WTC11 (cell line): ENCODE results near the gene ATG14.
"Not testable (repeated sequence)": the region's sequence is repeated elsewhere in the genome, so short reads cannot be mapped to it uniquely, and the experiment has no call there.

Source experiments
- IRF2 ChIP-seq: sonication (generic); formaldehyde crosslinking; IDR thresholded peaks from 2 replicates; pipeline ENCODE4 v1.8.0; 2022; ENCODE audit warnings: low read depth, missing genetic modification reagents, borderline replicate concordance
- NR2C2 ChIP-seq: sonication (generic); formaldehyde crosslinking; IDR thresholded peaks from 2 replicates; pipeline ENCODE4 v1.8.0; 2022; ENCODE audit warnings: mild to moderate bottlenecking, missing genetic modification reagents
- STAT6 ChIP-seq: sonication (generic); formaldehyde crosslinking; conservative IDR thresholded peaks from 2 replicates; pipeline ENCODE4 v1.8.1; 2023; ENCODE audit warnings: mild to moderate bottlenecking, low read depth, missing genetic modification reagents, moderate library complexity
- TEAD4 ChIP-seq: sonication (generic); formaldehyde crosslinking; IDR thresholded peaks from 2 replicates; pipeline ENCODE4 v1.8.0; 2022; ENCODE audit warnings: mild to moderate bottlenecking, missing genetic modification reagents
- TP53 ChIP-seq: sonication (generic); formaldehyde crosslinking; IDR thresholded peaks from 2 replicates; pipeline ENCODE4 v1.8.1; 2023; ENCODE audit warnings: mild to moderate bottlenecking, missing genetic modification reagents
- ZNF121 ChIP-seq: sonication (generic); formaldehyde crosslinking; IDR thresholded peaks from 2 replicates; pipeline ENCODE4 v1.8.0; 2023; ENCODE audit warnings: missing genetic modification reagents
- ZNF425 ChIP-seq: fragments of 250-450 bp; sonication (Bioruptor Pico); conservative IDR thresholded peaks from 2 replicates; pipeline ENCODE4 v1.9.0; 2021; ENCODE audit warnings: mild to moderate bottlenecking
- TF ChIP-seq, protein P1 (sequence below): fragments of 200-600 bp; IDR thresholded peaks from 2 replicates; pipeline ENCODE4 v1.8.0; 2022; ENCODE audit warnings: antibody characterized with exemption
- TF ChIP-seq, protein P2 (sequence below): sonication (generic); formaldehyde crosslinking; IDR thresholded peaks from 2 replicates; pipeline ENCODE4 v1.8.0; 2023; ENCODE audit warnings: missing genetic modification reagents
- TF ChIP-seq, protein P3 (sequence below): sonication (generic); formaldehyde crosslinking; IDR thresholded peaks from 2 replicates; pipeline ENCODE4 v1.8.1; 2023; ENCODE audit warnings: mild to moderate bottlenecking, moderate library complexity, missing genetic modification reagents
- TF ChIP-seq, protein P4 (sequence below): sonication (generic); formaldehyde crosslinking; IDR thresholded peaks from 2 replicates; pipeline ENCODE4 v1.8.0; 2022; ENCODE audit warnings: mild to moderate bottlenecking, missing genetic modification reagents

DNA sequence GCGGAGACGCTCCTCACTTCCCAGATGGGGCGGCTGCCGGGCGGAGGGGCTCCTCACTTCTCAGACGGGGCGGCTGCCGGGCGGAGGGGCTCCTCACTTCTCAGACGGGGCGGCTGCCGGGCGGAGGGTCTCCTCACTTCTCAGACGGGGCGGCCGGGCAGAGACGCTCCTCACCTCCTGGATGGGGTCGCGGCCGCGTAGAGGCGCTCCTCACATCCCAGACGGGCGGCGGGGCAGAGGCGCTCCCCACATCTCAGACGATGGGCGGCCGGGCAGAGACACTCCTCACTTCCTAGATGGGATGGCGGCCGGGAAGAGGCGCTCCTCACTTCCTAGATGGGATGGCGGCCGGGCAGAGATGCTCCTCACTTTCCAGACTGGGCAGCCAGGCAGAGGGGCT lies 44.8 kb upstream of the ATG14 start:
- TF ChIP-seq, protein P1, sequence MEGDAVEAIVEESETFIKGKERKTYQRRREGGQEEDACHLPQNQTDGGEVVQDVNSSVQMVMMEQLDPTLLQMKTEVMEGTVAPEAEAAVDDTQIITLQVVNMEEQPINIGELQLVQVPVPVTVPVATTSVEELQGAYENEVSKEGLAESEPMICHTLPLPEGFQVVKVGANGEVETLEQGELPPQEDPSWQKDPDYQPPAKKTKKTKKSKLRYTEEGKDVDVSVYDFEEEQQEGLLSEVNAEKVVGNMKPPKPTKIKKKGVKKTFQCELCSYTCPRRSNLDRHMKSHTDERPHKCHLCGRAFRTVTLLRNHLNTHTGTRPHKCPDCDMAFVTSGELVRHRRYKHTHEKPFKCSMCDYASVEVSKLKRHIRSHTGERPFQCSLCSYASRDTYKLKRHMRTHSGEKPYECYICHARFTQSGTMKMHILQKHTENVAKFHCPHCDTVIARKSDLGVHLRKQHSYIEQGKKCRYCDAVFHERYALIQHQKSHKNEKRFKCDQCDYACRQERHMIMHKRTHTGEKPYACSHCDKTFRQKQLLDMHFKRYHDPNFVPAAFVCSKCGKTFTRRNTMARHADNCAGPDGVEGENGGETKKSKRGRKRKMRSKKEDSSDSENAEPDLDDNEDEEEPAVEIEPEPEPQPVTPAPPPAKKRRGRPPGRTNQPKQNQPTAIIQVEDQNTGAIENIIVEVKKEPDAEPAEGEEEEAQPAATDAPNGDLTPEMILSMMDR, result not testable (repeated sequence)
- TF ChIP-seq, protein P2, sequence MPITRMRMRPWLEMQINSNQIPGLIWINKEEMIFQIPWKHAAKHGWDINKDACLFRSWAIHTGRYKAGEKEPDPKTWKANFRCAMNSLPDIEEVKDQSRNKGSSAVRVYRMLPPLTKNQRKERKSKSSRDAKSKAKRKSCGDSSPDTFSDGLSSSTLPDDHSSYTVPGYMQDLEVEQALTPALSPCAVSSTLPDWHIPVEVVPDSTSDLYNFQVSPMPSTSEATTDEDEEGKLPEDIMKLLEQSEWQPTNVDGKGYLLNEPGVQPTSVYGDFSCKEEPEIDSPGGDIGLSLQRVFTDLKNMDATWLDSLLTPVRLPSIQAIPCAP (CRISPR knock-in tag), result not testable (repeated sequence)
- TF ChIP-seq STAT6; NR2C2 (CRISPR knock-in tag); ZNF121 (CRISPR knock-in tag); TP53 (CRISPR knock-in tag); IRF2; ZNF425 (CRISPR knock-in tag); TEAD4 (CRISPR knock-in tag): not testable (repeated sequence)
- TF ChIP-seq, protein P3, sequence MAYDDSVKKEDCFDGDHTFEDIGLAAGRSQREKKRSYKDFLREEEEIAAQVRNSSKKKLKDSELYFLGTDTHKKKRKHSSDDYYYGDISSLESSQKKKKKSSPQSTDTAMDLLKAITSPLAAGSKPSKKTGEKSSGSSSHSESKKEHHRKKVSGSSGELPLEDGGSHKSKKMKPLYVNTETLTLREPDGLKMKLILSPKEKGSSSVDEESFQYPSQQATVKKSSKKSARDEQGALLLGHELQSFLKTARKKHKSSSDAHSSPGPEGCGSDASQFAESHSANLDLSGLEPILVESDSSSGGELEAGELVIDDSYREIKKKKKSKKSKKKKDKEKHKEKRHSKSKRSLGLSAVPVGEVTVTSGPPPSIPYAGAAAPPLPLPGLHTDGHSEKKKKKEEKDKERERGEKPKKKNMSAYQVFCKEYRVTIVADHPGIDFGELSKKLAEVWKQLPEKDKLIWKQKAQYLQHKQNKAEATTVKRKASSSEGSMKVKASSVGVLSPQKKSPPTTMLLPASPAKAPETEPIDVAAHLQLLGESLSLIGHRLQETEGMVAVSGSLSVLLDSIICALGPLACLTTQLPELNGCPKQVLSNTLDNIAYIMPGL (CRISPR knock-in tag), result not testable (repeated sequence)
- TF ChIP-seq, protein P4, sequence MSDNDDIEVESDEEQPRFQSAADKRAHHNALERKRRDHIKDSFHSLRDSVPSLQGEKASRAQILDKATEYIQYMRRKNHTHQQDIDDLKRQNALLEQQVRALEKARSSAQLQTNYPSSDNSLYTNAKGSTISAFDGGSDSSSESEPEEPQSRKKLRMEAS (CRISPR knock-in tag), result not testable (repeated sequence)
